ENCODE data around the gene WDR88. TPM values are rescaled to one million over a fixed set of nuclear protein-coding genes. Genes with fewer than 3 reads are reported as not detected.
"Not testable (repeated sequence)": the region's sequence is repeated elsewhere in the genome, so short reads cannot be mapped to it uniquely, and the experiment has no call there.

Gene WDR88
- total RNA-seq, 2 experiments from 2014 or later, result not detected

- CTCF ChIA-PET, result interaction anchor here (0.6 kb wide), 1 partner anchor 8 kb away, joined by 3 read pairs; no protein-coding TSS in a partner anchor
- no peaks in the 10 kb centered on the region for H3K9me3 Mint-ChIP-seq
- peaks cover 8% of the 10 kb centered on the region for H3K36me3 Mint-ChIP-seq (ENCODE audit: low read depth)
- H3K4me3 Mint-ChIP-seq, result peak overlapping the region; percentile 41
- H3K27me3 Mint-ChIP-seq, result no peaks in the 10 kb centered on the region
- no peak overlapping the region for H3K27ac Mint-ChIP-seq
- H3K4me1 Mint-ChIP-seq, result peaks cover 4% of the 10 kb centered on the region
- peak; percentile 47 for DNase-seq
- POLR2A ChIA-PET, result no interaction called here
These were observed 2.7 kb downstream of the WDR88 start for GRCh38 chr19:33134571-33135041.

GRCh38 chr19:33139165-33139564 is 7.3 kb downstream of the WDR88 start:
- H3K4me3 Mint-ChIP-seq, result no peak overlapping the region
- POLR2A ChIA-PET, result no interaction called here
- CTCF ChIA-PET, result interaction anchor here (1.8 kb wide), 1 partner anchor 45 kb away, joined by 5 read pairs; no protein-coding TSS in a partner anchor
- H3K9me3 Mint-ChIP-seq, result no peaks in the 10 kb centered on the region
- peaks cover 5% of the 10 kb centered on the region for H3K27me3 Mint-ChIP-seq
- DNase-seq, result no peak
- peaks cover 8% of the 10 kb centered on the region for H3K4me1 Mint-ChIP-seq
- H3K36me3 Mint-ChIP-seq (ENCODE audit: low read depth), result no peaks in the 10 kb centered on the region
- no peak overlapping the region for H3K27ac Mint-ChIP-seq

DNA sequence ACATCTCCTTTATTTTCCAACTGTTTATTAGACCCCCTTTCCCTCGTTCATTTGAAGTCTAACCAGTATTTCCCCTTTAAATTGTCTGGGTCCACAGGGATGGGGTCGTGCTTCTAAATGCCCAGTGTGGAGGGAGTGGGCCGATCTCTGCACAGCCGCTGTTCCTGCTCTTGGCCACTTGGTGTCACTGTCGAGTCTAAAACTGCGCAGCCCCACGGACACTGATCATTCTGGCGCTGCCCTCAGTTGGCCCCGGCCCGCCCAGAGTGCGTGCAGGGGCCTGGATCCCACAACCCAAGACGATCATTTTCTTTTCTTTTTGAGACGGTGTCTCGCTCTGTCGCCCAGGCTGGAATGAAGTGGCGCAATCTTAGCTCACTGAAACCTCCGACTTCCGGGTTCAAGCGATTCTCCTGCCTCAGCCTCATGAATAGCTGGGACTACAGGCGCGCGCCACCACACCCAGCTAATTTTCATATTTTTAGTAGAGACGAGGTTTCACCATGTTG is 12.0 kb downstream of the WDR88 start:
- H3K27ac Mint-ChIP-seq, result no peak overlapping the region
- POLR2A ChIA-PET, result interaction anchor here (0.9 to 2.1 kb wide), 2 partner anchors 15 to 33 kb away, joined by 3 to 8 read pairs; no protein-coding TSS in a partner anchor

DNA sequence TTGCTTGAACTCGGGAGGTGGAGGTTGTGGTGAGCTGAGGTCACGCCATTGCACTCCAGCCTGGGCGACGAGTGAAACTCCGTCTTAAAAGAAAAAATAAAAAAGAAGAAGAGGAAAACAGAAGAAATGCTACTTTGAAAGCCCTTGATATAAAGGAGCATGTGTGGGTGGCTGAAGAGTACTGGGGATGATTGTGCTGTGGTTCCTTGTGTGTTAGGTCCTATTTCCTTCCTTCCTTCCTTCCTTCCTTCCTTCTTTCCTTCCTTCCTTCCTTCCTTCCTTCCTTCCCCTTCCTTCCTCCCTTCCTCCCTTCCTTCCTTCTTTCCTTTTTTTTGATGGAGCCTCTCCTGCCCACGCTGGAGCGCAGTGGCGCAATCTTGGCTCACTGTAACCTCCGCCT is 14.3 kb downstream of the WDR88 start:
- peaks cover 5% of the 10 kb centered on the region for H3K27me3 Mint-ChIP-seq
- CTCF ChIA-PET, result interaction anchor here (3.4 kb wide), 1 partner anchor 31 kb away, joined by 26 read pairs; no protein-coding TSS in a partner anchor
- H3K4me3 Mint-ChIP-seq, result no peak overlapping the region
- no peaks in the 10 kb centered on the region for H3K9me3 Mint-ChIP-seq
- POLR2A ChIA-PET, result interaction anchor here (2.1 kb wide), 1 partner anchor 30 kb away, joined by 8 read pairs; no protein-coding TSS in a partner anchor
- H3K4me1 Mint-ChIP-seq, result peaks cover 5% of the 10 kb centered on the region
- H3K27ac Mint-ChIP-seq, result no peak overlapping the region
- no peaks in the 10 kb centered on the region for H3K36me3 Mint-ChIP-seq (ENCODE audit: low read depth)
- no peak for DNase-seq

More for the DNA sequence above, 12.0 kb downstream of the WDR88 start:
- CTCF ChIA-PET, result interaction anchor here (0.7 to 3.4 kb wide), 7 partner anchors 13 to 41 kb away, joined by 3 to 44 read pairs (median 6); no protein-coding TSS in a partner anchor
- no peaks in the 10 kb centered on the region for H3K36me3 Mint-ChIP-seq (ENCODE audit: low read depth)
- peaks cover 5% of the 10 kb centered on the region for H3K4me1 Mint-ChIP-seq
- H3K4me3 Mint-ChIP-seq, result no peak overlapping the region
- peaks cover 5% of the 10 kb centered on the region for H3K27me3 Mint-ChIP-seq
- no peaks in the 10 kb centered on the region for H3K9me3 Mint-ChIP-seq
- peak; percentile 66 for DNase-seq

- no peaks in the 10 kb centered on the region for H3K36me3 Mint-ChIP-seq (ENCODE audit: low read depth)
- H3K9me3 Mint-ChIP-seq, result no peaks in the 10 kb centered on the region
- H3K27ac Mint-ChIP-seq, result no peak overlapping the region
- peaks cover 5% of the 10 kb centered on the region for H3K4me1 Mint-ChIP-seq
- peaks cover 3% of the 10 kb centered on the region for H3K27me3 Mint-ChIP-seq
- CTCF ChIA-PET, result interaction anchor here (2.2 kb wide), 1 partner anchor 37 kb away, joined by 9 read pairs; no protein-coding TSS in a partner anchor
- no peak overlapping the region for H3K4me3 Mint-ChIP-seq
- POLR2A ChIA-PET, result no interaction called here
- no peak for DNase-seq
These were observed 15.6 kb downstream of the WDR88 start for GRCh38 chr19:33147538-33147937.

DNA sequence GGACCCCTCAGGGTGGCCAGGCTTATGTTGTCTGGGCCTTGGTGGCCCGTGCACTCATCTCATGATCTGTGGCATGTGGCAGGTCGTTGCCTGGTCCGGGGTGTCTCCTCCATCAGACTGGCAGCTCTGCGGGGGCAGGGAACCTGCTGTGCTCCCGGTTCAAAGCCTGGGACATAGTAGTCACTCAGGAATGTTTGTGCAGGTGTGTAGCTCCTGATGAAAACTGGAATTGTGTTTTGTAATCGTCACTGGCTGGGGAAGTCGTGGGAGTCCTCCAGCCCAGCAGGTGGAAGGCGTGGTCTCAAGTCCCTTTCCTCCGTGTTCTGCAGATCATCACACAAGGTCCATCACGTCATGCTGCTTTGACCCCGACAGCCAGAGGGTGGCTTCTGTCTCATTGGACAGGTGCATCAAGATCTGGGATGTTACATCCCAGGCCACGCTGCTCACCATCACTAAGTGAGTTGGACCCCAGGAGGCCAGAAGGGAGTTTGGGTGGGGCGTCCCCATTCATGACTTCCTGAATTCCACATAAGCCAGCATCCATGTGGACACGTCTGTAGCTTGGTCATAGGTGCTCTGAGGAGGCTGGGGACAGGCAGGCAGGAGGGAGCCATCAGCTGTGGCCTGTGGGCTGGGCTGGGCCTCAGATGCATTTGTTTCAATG is 19.1 kb downstream of the WDR88 start:
- Mint-ChIP-seq H3K27ac (no peak overlapping the region), H3K9me3 (no peaks in the 10 kb centered on the region)
- CTCF ChIA-PET, result interaction anchor here (1.0 kb wide), 1 partner anchor 26 kb away, joined by 3 read pairs; no protein-coding TSS in a partner anchor

DNA sequence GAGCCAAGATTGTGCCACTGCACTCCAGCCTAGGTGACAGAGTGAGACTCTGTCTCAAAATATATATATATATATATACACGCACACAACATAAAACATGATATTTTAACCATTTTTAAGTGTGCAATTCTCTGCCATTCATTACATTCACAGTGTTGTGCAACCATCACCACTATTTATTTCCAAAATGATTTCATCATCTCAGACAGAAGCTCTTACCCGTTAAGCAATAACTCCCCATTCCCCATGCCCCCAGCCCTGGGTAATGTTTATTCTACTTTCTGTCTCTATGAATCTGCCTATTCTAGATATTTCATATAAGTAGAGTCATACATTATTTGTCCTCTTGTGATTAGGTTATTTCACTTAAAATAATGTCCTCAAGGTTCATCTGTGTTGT is 20.3 kb downstream of the WDR88 start:
- H3K27ac Mint-ChIP-seq, result no peak overlapping the region
- no peaks in the 10 kb centered on the region for H3K36me3 Mint-ChIP-seq (ENCODE audit: low read depth)
- ChIA-PET CTCF (interaction anchor here (0.8 to 1.3 kb wide), 2 partner anchors 25 to 32 kb away, joined by 3 to 5 read pairs; no protein-coding TSS in a partner anchor), POLR2A (interaction anchor here (0.9 kb wide), 1 partner anchor 25 kb away, joined by 3 read pairs; no protein-coding TSS in a partner anchor)
- H3K27me3 Mint-ChIP-seq, result peaks cover 2% of the 10 kb centered on the region
- no peaks in the 10 kb centered on the region for H3K9me3 Mint-ChIP-seq
- DNase-seq, result no peak
- no peaks in the 10 kb centered on the region for H3K4me1 Mint-ChIP-seq
- no peak overlapping the region for H3K4me3 Mint-ChIP-seq

More for the DNA sequence above, 19.1 kb downstream of the WDR88 start:
- POLR2A ChIA-PET, result interaction anchor here (0.9 kb wide), 1 partner anchor 26 kb away, joined by 3 read pairs; no protein-coding TSS in a partner anchor
- H3K4me3 Mint-ChIP-seq, result no peak overlapping the region
- DNase-seq, result no peak
- no peaks in the 10 kb centered on the region for H3K36me3 Mint-ChIP-seq (ENCODE audit: low read depth)
- peaks cover 2% of the 10 kb centered on the region for H3K27me3 Mint-ChIP-seq
- no peaks in the 10 kb centered on the region for H3K4me1 Mint-ChIP-seq

- CTCF ChIA-PET, result interaction anchor here (0.6 to 1.3 kb wide), 3 partner anchors 24 to 171 kb away, joined by 3 to 5 read pairs (median 4); no protein-coding TSS in a partner anchor
- H3K4me3 Mint-ChIP-seq; H3K4me1 Mint-ChIP-seq; H3K27ac Mint-ChIP-seq; POLR2A ChIA-PET; H3K9me3 Mint-ChIP-seq; DNase-seq; H3K27me3 Mint-ChIP-seq; H3K36me3 Mint-ChIP-seq (ENCODE audit: low read depth): not testable (repeated sequence)
These were observed 20.7 kb downstream of the WDR88 start for GRCh38 chr19:33152625-33153024.

- DNase-seq; POLR2A ChIA-PET; H3K36me3 Mint-ChIP-seq (ENCODE audit: low read depth); H3K27me3 Mint-ChIP-seq; H3K4me3 Mint-ChIP-seq; CTCF ChIA-PET; H3K27ac Mint-ChIP-seq; H3K9me3 Mint-ChIP-seq: not testable (repeated sequence)
- H3K4me1 Mint-ChIP-seq, result peaks cover 14% of the 10 kb centered on the region
These were observed 22.4 kb downstream of the WDR88 start for GRCh38 chr19:33154313-33154712.

- Mint-ChIP-seq H3K4me1 (peaks cover 33% of the 10 kb centered on the region), H3K36me3 (ENCODE audit: low read depth) (no peaks in the 10 kb centered on the region), H3K27ac (no peak overlapping the region), H3K27me3 (peaks cover 2% of the 10 kb centered on the region), H3K4me3 (no peak overlapping the region), H3K9me3 (no peaks in the 10 kb centered on the region)
- CTCF ChIA-PET, result interaction anchor here (1.3 to 9.3 kb wide), 2 partner anchors 12 to 21 kb away, joined by 3 to 72 read pairs; no protein-coding TSS in a partner anchor
- POLR2A ChIA-PET, result interaction anchor here (2.0 kb wide), 1 partner anchor 20 kb away, joined by 11 read pairs; no protein-coding TSS in a partner anchor
- DNase-seq, result no peak
These were observed 24.4 kb downstream of the WDR88 start for GRCh38 chr19:33156334-33156733.

DNA sequence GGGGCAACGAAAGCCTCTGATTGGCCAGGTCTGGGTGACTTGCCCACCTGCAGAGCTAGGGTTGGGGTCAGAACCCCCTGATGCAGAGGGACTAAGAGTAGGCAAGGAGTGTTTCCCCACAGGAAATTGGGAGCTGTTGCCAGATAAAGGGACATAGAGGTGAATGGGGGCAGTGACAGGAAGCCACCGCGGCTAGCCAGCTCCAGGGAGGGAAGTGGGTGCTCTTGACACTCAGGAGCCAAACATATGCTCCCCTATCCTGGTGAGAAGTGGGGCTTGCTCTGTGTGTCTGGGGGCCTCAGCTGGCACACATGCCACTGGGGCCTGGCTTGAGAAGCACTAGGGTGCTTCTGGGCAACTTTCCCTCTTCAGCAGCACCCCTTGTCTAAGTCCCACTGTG is 26.0 kb downstream of the WDR88 start:
- H3K36me3 Mint-ChIP-seq (ENCODE audit: low read depth), result no peaks in the 10 kb centered on the region
- no peak overlapping the region for H3K4me3 Mint-ChIP-seq
- H3K27me3 Mint-ChIP-seq, result peaks cover 2% of the 10 kb centered on the region
- H3K27ac Mint-ChIP-seq, result no peak overlapping the region
- no peaks in the 10 kb centered on the region for H3K9me3 Mint-ChIP-seq
- CTCF ChIA-PET, result interaction anchor here (1.0 to 9.3 kb wide), 2 partner anchors 20 to 26 kb away, joined by 4 to 72 read pairs; no protein-coding TSS in a partner anchor
- no peak for DNase-seq
- POLR2A ChIA-PET, result interaction anchor here (6.8 kb wide), 1 partner anchor 18 kb away, joined by 119 read pairs; no protein-coding TSS in a partner anchor
- peaks cover 39% of the 10 kb centered on the region for H3K4me1 Mint-ChIP-seq

DNA sequence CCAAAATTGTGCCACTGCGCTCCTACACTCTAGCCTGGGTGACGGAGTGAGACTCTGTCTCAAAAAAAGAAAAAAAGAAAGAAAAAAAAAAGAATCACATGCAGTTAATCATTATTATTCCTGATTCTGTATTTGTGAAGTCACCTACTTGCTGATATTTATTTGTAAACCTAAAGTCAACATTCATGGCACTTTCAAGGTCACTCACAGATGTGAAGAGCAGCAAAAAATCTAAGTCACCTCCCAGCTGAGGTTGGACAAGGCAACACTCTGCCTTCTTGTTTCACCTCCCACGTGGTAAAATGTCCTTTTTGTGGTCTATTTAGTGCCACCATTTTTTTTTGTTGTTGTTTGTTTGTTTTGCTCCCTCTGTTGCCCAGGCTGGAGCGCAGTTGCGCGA is 26.5 kb downstream of the WDR88 start:
- H3K27me3 Mint-ChIP-seq, result peaks cover 2% of the 10 kb centered on the region
- no peak for DNase-seq
- no peak overlapping the region for H3K27ac Mint-ChIP-seq
- H3K4me1 Mint-ChIP-seq, result peaks cover 39% of the 10 kb centered on the region
- no peaks in the 10 kb centered on the region for H3K36me3 Mint-ChIP-seq (ENCODE audit: low read depth)
- no peak overlapping the region for H3K4me3 Mint-ChIP-seq
- ChIA-PET CTCF (interaction anchor here (1.0 to 9.3 kb wide), 2 partner anchors 19 to 26 kb away, joined by 4 to 72 read pairs; no protein-coding TSS in a partner anchor), POLR2A (interaction anchor here (0.7 to 6.8 kb wide), 3 partner anchors 14 to 205 kb away, joined by 3 to 119 read pairs (median 3); no protein-coding TSS in a partner anchor)
- H3K9me3 Mint-ChIP-seq, result no peaks in the 10 kb centered on the region

- no peaks in the 10 kb centered on the region for H3K36me3 Mint-ChIP-seq (ENCODE audit: low read depth)
These were observed 27.2 kb downstream of the WDR88 start for GRCh38 chr19:33159149-33159548.

More at GRCh38 chr19:33159149-33159548, 27.2 kb downstream of the WDR88 start:
- no peak overlapping the region for H3K27ac Mint-ChIP-seq
- no peaks in the 10 kb centered on the region for H3K27me3 Mint-ChIP-seq
- peaks cover 39% of the 10 kb centered on the region for H3K4me1 Mint-ChIP-seq
- CTCF ChIA-PET, result interaction anchor here (2.4 to 9.3 kb wide), 3 partner anchors 15 to 25 kb away, joined by 12 to 72 read pairs (median 32); no protein-coding TSS in a partner anchor
- no peaks in the 10 kb centered on the region for H3K9me3 Mint-ChIP-seq
- POLR2A ChIA-PET, result interaction anchor here (1.2 to 6.8 kb wide), 2 partner anchors 15 to 17 kb away, joined by 3 to 119 read pairs; no protein-coding TSS in a partner anchor
- H3K4me3 Mint-ChIP-seq, result no peak overlapping the region
- no peak for DNase-seq

Data from activated CD4-positive, alpha-beta memory T cell treated with anti-CD3 and anti-CD28 coated beads, Interleukin-2, amount 10 ng/mL, durations not matched to agents 7 days and 5 days (primary cell).